Ascending aorta (tissue), 2 donors: ENCODE data around the gene IGFBP4. TPM values are rescaled to one million over a fixed set of nuclear protein-coding genes. Genes with fewer than 3 reads are reported as not detected.
A peak's percentile ranks its signal among the peaks of the same experiment; 100 is the strongest.
"Not testable (repeated sequence)": the region's sequence is repeated elsewhere in the genome, so short reads cannot be mapped to it uniquely, and the experiment has no call there.

Source experiments
- DNase-seq, 2 donors: peaks; one replicate each; pipeline ENCODE4 v3.0.0-alpha.2; 2019; ENCODE audit warnings: low spot score in 2 of 2
- H3K27ac ChIP-seq, 2 donors: fragments of 200-600 bp; sonication (generic); one replicate each; pipeline ENCODE4 v1.5.1; 2016 to 2017; ENCODE audit warnings: mild to moderate bottlenecking in 1 of 2
- H3K27me3 ChIP-seq: fragments of 200-600 bp; sonication (generic); one replicate; pipeline ENCODE4 v1.5.1; 2017
- H3K36me3 ChIP-seq, 2 donors: fragments of 200-600 bp; sonication (generic); one replicate each; pipeline ENCODE4 v1.5.1; 2016
- H3K4me1 ChIP-seq, 2 donors: fragments of 200-600 bp; sonication (generic); one replicate each; pipeline ENCODE4 v1.5.1; 2016 to 2017; ENCODE audit warnings: mild to moderate bottlenecking in 1 of 2
- H3K4me3 ChIP-seq, 2 donors: fragments of 200-600 bp; sonication (generic); one replicate each; pipeline ENCODE4 v1.5.1; 2016 to 2017; ENCODE audit warnings: mild to moderate bottlenecking in 1 of 2
- H3K9me3 ChIP-seq, 2 donors: fragments of 200-600 bp; sonication (generic); one replicate each; pipeline ENCODE4 v1.5.1; 2016
- CTCF ChIP-seq, 3 experiments: fragments of 200-600 bp in 2 of 3; fragments of 450-650 bp in 1 of 3; sonication (generic) in 2 of 3; IDR thresholded peaks; one replicate each; pipeline ENCODE4 v1.5.1; 2016 to 2019; ENCODE audit warnings: antibody characterized with exemption in 3 of 3, mild to moderate bottlenecking in 1 of 3, moderate library complexity in 1 of 3
- intact Hi-C: fragments of 100-400 bp; cut with DNase I; formaldehyde crosslinking; loops from one replicate; pipeline ENCODE4 v1.15.1; 2023
- total RNA-seq: library from RNA; depleted of rRNA; stranded (reverse); fragments of >200 nt; gene quantifications from one replicate; pipeline ENCODE4 v1.1.0, GENCODE V29; 2016

IGFBP4 gene
- total RNA-seq, 1 donor from 2014 or later: 1,295 TPM

- no peak for TF ChIP-seq CTCF (IDR thresholded peaks at IDR 0.05)
- Histone ChIP-seq H3K4me3 (no peak overlapping the region), H3K9me3 (no peaks in the 10 kb centered on the region), H3K36me3 (no peaks in the 10 kb centered on the region), H3K27ac (no peak overlapping the region), H3K27me3 (no peaks in the 10 kb centered on the region), H3K4me1 (no peaks in the 10 kb centered on the region)
- intact Hi-C loops: no loop called here
- DNase-seq: no peak
Observed at GRCh38 chr17:40410082-40410481, 33.2 kb upstream of the IGFBP4 start.

GRCh38 chr17:40411821-40412220 lies 31.4 kb upstream of the IGFBP4 start:
- no peak overlapping the region for H3K27ac ChIP-seq
- H3K9me3 ChIP-seq: no peaks in the 10 kb centered on the region
- H3K4me1 ChIP-seq: no peaks in the 10 kb centered on the region
- no peaks in the 10 kb centered on the region for H3K27me3 ChIP-seq
- no peak for TF ChIP-seq CTCF (IDR thresholded peaks at IDR 0.05)
- no peaks in the 10 kb centered on the region for H3K36me3 ChIP-seq
- H3K4me3 ChIP-seq: no peak overlapping the region
- intact Hi-C loops: no loop called here
- DNase-seq: no peak

- Histone ChIP-seq H3K27me3 (no peaks in the 10 kb centered on the region), H3K36me3 (no peaks in the 10 kb centered on the region), H3K9me3 (no peaks in the 10 kb centered on the region), H3K27ac (no peak overlapping the region), H3K4me3 (no peak overlapping the region), H3K4me1 (peaks cover 0 to 6% of the 10 kb centered on the region in 2 donors)
- intact Hi-C loops: no loop called here
- DNase-seq: no peak
- TF ChIP-seq CTCF (IDR thresholded peaks at IDR 0.05): no peak
Observed at GRCh38 chr17:40412880-40413279, 30.4 kb upstream of the IGFBP4 start.

GRCh38 chr17:40414312-40414711 lies 28.9 kb upstream of the IGFBP4 start:
- H3K27ac ChIP-seq, H3K9me3 ChIP-seq, H3K4me3 ChIP-seq, DNase-seq, H3K4me1 ChIP-seq, H3K27me3 ChIP-seq, H3K36me3 ChIP-seq: not testable (repeated sequence)
- intact Hi-C loops: loop anchor here (2.0 kb wide), 1 partner anchor 56 kb away; no protein-coding TSS in a partner anchor

GRCh38 chr17:40415390-40415789 lies 27.9 kb upstream of the IGFBP4 start:
- Histone ChIP-seq H3K27me3 (no peaks in the 10 kb centered on the region), H3K4me3 (no peak overlapping the region), H3K27ac (no peak overlapping the region), H3K36me3 (no peaks in the 10 kb centered on the region), H3K4me1 (peaks cover 0 to 9% of the 10 kb centered on the region in 2 donors), H3K9me3 (no peaks in the 10 kb centered on the region)
- no peak for DNase-seq
- intact Hi-C loops: loop anchor here (2.0 to 5.0 kb wide), 4 partner anchors 57 to 198 kb away; partner anchors contain the start of genes CDC6 and WIPF2
- peak; percentile 44 to 63 (median 57) for TF ChIP-seq CTCF (IDR thresholded peaks at IDR 0.05)

- DNase-seq: no peak
- intact Hi-C loops: loop anchor here (5.0 kb wide), 3 partner anchors 104 to 199 kb away; partner anchors contain the start of genes CDC6 and WIPF2
- H3K4me3 ChIP-seq: no peak overlapping the region
Observed at GRCh38 chr17:40416671-40417070, 26.6 kb upstream of the IGFBP4 start.

More at GRCh38 chr17:40416671-40417070, 26.6 kb upstream of the IGFBP4 start:
- Histone ChIP-seq H3K36me3 (no peaks in the 10 kb centered on the region), H3K27me3 (no peaks in the 10 kb centered on the region), H3K27ac (no peak overlapping the region), H3K4me1 (peaks cover 0 to 9% of the 10 kb centered on the region in 2 donors), H3K9me3 (no peaks in the 10 kb centered on the region)
- TF ChIP-seq CTCF (IDR thresholded peaks at IDR 0.05): no peak
